ENCODE measurements around the gene SYMPK. TPM values are rescaled to one million over a fixed set of nuclear protein-coding genes. Genes with fewer than 3 reads are reported as not detected.

SYMPK gene
- polyA plus RNA-seq, 1 of the 3 experiments (the other 2 are of a cell fraction), result 92.7 TPM

DNA sequence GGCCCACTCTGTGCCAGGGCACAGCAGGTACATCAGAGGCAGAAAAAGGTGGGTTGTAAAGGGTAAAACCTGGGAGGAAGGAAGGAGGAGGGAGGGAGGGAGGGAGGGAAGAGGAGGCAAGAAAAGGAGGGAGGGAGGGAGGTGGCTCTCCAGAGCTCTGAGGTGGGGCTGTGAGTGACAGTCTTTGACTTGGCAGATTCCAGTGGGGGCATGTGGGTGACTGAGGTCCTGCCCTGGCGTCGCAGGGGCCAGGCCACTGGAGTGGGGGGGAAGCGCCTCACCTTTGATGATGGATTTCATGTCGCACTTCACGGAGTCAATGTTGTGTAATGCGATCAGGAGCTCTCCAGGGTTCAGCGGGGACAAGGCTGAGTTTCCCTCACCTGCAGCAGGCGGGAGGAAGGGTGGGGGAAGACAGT, 41.8 kb downstream of the SYMPK start:
- TF ChIP-seq FOXM1 (IDR thresholded peaks at IDR 0.05; ENCODE audit: low read depth) (no peak), FOSL2 (IDR thresholded peaks at IDR 0.05; ENCODE audit: borderline replicate concordance, low read depth) (no peak), MEF2A (IDR thresholded peaks at IDR 0.05; ENCODE audit: borderline replicate concordance, low read depth) (no peak), GATA2 (CRISPR knock-in tag; IDR thresholded peaks at IDR 0.05) (no peak), POLR2AphosphoS5 (IDR thresholded peaks at IDR 0.05; ENCODE audit: low read depth, low read length) (no peak), ELF1 (IDR thresholded peaks at IDR 0.05) (no peak), JUND (IDR thresholded peaks at IDR 0.05) (no peak), TEAD4 (IDR thresholded peaks at IDR 0.05; ENCODE audit: borderline replicate concordance, insufficient read depth) (no peak), GABPA (IDR thresholded peaks at IDR 0.05; ENCODE audit: low read depth) (no peak), PBX3 (IDR thresholded peaks at IDR 0.05) (no peak), RAD21 (IDR thresholded peaks at IDR 0.05; ENCODE audit: low read length) (no peak), TCF12 (IDR thresholded peaks at IDR 0.05) (no peak), REST (IDR thresholded peaks at IDR 0.05; ENCODE audit: low read depth, low read length) (no peak)
- TF ChIP-seq, protein P1, sequence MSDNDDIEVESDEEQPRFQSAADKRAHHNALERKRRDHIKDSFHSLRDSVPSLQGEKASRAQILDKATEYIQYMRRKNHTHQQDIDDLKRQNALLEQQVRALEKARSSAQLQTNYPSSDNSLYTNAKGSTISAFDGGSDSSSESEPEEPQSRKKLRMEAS (IDR thresholded peaks at IDR 0.05; ENCODE audit: low read depth), result no peak
- TF ChIP-seq, protein P2, sequence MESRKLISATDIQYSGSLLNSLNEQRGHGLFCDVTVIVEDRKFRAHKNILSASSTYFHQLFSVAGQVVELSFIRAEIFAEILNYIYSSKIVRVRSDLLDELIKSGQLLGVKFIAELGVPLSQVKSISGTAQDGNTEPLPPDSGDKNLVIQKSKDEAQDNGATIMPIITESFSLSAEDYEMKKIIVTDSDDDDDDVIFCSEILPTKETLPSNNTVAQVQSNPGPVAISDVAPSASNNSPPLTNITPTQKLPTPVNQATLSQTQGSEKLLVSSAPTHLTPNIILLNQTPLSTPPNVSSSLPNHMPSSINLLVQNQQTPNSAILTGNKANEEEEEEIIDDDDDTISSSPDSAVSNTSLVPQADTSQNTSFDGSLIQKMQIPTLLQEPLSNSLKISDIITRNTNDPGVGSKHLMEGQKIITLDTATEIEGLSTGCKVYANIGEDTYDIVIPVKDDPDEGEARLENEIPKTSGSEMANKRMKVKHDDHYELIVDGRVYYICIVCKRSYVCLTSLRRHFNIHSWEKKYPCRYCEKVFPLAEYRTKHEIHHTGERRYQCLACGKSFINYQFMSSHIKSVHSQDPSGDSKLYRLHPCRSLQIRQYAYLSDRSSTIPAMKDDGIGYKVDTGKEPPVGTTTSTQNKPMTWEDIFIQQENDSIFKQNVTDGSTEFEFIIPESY (IDR thresholded peaks at IDR 0.05; ENCODE audit: borderline replicate concordance, low read depth), result no peak
- TF ChIP-seq, protein P3, sequence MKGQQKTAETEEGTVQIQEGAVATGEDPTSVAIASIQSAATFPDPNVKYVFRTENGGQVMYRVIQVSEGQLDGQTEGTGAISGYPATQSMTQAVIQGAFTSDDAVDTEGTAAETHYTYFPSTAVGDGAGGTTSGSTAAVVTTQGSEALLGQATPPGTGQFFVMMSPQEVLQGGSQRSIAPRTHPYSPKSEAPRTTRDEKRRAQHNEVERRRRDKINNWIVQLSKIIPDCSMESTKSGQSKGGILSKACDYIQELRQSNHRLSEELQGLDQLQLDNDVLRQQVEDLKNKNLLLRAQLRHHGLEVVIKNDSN (IDR thresholded peaks at IDR 0.05; ENCODE audit: borderline replicate concordance, low read depth), result no peak
- Histone ChIP-seq H3K36me3 (replicated peaks in 1 of 2; ENCODE audit: control insufficient read depth in 1 of 2, insufficient read depth in 2 of 2, low read length in 1 of 2) (peaks cover 2 to 43% of the 10 kb centered on the region in 2 experiments), H2AFZ (ENCODE audit: low read depth) (no peak overlapping the region), H3K4me1 (ENCODE audit: control insufficient read depth in 1 of 2, insufficient read depth in 2 of 2, low read depth in 1 of 2, low read length in 1 of 2) (peaks cover 0 to 10% of the 10 kb centered on the region in 2 experiments; a peak in 1 of 4 replicates), H3K79me2 (ENCODE audit: insufficient read depth) (no peaks in the 10 kb centered on the region), H3K9ac (no peak overlapping the region), H3K4me2 (no peak overlapping the region), H4K20me1 (ENCODE audit: insufficient read depth) (no peaks in the 10 kb centered on the region), H3F3A (replicated peaks; ENCODE audit: insufficient read depth) (peaks cover 5% of the 10 kb centered on the region), H3K4me3 (ENCODE audit: low read depth in 2 of 2, low read length in 1 of 2) (no peak overlapping the region), H3K9me2 (no peaks in the 10 kb centered on the region), H3K27me3 (ENCODE audit: insufficient read depth) (no peaks in the 10 kb centered on the region), H3K9me3 (no peaks in the 10 kb centered on the region), H3K27ac (ENCODE audit: low read depth in 2 of 2, low read length in 1 of 2) (no peak overlapping the region)
- POLR2A ChIA-PET, result interaction anchor here (0.5 kb wide), 1 partner anchor 52 kb away, joined by 4 read pairs; the partner anchor contains the start of gene SIX5
- DNase-seq, result no peak
- WGBS (ENCODE audit: low lambda C conversion rate), result 95% methylated on average over 8 of the region's 8 CpGs
- CTCF ChIA-PET, result interaction anchor here (1.2 to 10.4 kb wide), 3 partner anchors 8 to 62 kb away, joined by 3 to 130 read pairs (median 3); partner anchors contain the start of gene IRF2BP1

Measured in SK-N-SH (cell line).